Measurements from ENCODE around the gene CORIN. TPM values are rescaled to one million over a fixed set of nuclear protein-coding genes. Genes with fewer than 3 reads are reported as not detected.

Gene CORIN
- polyA plus RNA-seq, 1 of the 3 experiments (the other 2 are of a cell fraction), result 1.1 TPM

DNA sequence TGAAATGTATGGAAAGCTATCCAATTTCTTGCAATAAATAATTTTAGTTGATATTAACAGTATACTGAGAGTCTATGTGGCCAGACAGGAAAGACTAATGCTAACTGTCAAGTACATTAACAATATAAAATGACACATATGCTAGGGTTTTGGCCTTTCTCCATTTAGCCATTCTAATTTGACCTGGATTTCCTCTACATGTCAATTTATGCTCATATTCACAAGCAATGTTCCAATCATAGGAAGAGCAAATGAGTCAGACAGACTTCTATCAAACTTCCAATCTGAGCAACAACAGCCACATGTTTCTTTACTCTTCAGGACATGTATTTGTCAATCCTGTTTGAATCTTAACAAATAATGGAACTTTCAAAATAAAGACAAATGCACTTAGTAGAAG is 53.6 kb downstream of the CORIN start (continued):
- TF ChIP-seq, protein P1, sequence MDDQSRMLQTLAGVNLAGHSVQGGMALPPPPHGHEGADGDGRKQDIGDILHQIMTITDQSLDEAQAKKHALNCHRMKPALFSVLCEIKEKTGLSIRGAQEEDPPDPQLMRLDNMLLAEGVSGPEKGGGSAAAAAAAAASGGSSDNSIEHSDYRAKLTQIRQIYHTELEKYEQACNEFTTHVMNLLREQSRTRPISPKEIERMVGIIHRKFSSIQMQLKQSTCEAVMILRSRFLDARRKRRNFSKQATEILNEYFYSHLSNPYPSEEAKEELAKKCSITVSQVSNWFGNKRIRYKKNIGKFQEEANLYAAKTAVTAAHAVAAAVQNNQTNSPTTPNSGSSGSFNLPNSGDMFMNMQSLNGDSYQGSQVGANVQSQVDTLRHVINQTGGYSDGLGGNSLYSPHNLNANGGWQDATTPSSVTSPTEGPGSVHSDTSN (IDR thresholded peaks at IDR 0.05), result peak; percentile 72
- TF ChIP-seq TEAD4 (IDR thresholded peaks at IDR 0.05; ENCODE audit: borderline replicate concordance, insufficient read depth) (peak; percentile 33; the same call in 1 of the 2 replicates), ELF1 (IDR thresholded peaks at IDR 0.05) (no peak), RAD21 (IDR thresholded peaks at IDR 0.05; ENCODE audit: low read length) (no peak), TCF12 (IDR thresholded peaks at IDR 0.05) (peak; percentile 87)
- TF ChIP-seq, protein P2, sequence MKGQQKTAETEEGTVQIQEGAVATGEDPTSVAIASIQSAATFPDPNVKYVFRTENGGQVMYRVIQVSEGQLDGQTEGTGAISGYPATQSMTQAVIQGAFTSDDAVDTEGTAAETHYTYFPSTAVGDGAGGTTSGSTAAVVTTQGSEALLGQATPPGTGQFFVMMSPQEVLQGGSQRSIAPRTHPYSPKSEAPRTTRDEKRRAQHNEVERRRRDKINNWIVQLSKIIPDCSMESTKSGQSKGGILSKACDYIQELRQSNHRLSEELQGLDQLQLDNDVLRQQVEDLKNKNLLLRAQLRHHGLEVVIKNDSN (IDR thresholded peaks at IDR 0.05; ENCODE audit: borderline replicate concordance, low read depth), result no peak
- TF ChIP-seq, protein P3, sequence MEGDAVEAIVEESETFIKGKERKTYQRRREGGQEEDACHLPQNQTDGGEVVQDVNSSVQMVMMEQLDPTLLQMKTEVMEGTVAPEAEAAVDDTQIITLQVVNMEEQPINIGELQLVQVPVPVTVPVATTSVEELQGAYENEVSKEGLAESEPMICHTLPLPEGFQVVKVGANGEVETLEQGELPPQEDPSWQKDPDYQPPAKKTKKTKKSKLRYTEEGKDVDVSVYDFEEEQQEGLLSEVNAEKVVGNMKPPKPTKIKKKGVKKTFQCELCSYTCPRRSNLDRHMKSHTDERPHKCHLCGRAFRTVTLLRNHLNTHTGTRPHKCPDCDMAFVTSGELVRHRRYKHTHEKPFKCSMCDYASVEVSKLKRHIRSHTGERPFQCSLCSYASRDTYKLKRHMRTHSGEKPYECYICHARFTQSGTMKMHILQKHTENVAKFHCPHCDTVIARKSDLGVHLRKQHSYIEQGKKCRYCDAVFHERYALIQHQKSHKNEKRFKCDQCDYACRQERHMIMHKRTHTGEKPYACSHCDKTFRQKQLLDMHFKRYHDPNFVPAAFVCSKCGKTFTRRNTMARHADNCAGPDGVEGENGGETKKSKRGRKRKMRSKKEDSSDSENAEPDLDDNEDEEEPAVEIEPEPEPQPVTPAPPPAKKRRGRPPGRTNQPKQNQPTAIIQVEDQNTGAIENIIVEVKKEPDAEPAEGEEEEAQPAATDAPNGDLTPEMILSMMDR (IDR thresholded peaks at IDR 0.05), result no peak
- TF ChIP-seq, protein P4, sequence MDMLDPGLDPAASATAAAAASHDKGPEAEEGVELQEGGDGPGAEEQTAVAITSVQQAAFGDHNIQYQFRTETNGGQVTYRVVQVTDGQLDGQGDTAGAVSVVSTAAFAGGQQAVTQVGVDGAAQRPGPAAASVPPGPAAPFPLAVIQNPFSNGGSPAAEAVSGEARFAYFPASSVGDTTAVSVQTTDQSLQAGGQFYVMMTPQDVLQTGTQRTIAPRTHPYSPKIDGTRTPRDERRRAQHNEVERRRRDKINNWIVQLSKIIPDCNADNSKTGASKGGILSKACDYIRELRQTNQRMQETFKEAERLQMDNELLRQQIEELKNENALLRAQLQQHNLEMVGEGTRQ (IDR thresholded peaks at IDR 0.05; ENCODE audit: borderline replicate concordance, low read depth, low read length), result no peak

DNA sequence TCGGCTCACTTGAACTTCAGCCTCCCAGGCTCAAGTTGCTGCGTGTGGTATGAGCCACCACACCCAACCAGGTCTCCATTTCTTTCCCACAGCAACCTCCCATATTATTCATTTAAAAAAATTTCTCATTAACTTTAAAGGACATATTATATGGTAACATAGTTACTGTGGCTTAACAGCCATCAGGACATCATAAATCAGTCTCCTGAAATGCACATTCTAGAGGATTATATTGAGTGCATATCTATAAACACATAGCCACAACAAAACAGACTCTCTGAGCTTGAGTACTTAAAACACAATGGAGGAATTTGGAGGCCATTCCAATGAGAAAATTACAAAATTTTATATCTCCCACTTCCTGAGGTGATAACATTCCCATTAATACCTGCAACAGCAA is 61.5 kb downstream of the CORIN start:
- Histone ChIP-seq H3K4me3 (ENCODE audit: low read depth in 2 of 2, low read length in 1 of 2) (no peak overlapping the region), H3K9me3 (no peaks in the 10 kb centered on the region), H3K9me2 (no peaks in the 10 kb centered on the region), H3K27ac (ENCODE audit: low read depth in 2 of 2, low read length in 1 of 2) (no peak overlapping the region), H3K4me1 (ENCODE audit: control insufficient read depth in 1 of 2, insufficient read depth in 2 of 2, low read depth in 1 of 2, low read length in 1 of 2) (no peaks in the 10 kb centered on the region), H4K20me1 (ENCODE audit: insufficient read depth) (no peaks in the 10 kb centered on the region), H2AFZ (ENCODE audit: low read depth) (no peak overlapping the region), H3K36me3 (replicated peaks in 1 of 2; ENCODE audit: control insufficient read depth in 1 of 2, insufficient read depth in 2 of 2, low read length in 1 of 2) (no peaks in the 10 kb centered on the region), H3K9ac (no peak overlapping the region), H3K79me2 (ENCODE audit: insufficient read depth) (no peaks in the 10 kb centered on the region), H3K4me2 (no peak overlapping the region), H3F3A (replicated peaks; ENCODE audit: insufficient read depth) (no peaks in the 10 kb centered on the region), H3K27me3 (ENCODE audit: insufficient read depth) (no peaks in the 10 kb centered on the region)
- 61% methylated on average over 2 of the region's 2 CpGs for WGBS (ENCODE audit: low lambda C conversion rate)
- TF ChIP-seq RAD21 (IDR thresholded peaks at IDR 0.05; ENCODE audit: low read length), result no peak
- TF ChIP-seq, protein P5, sequence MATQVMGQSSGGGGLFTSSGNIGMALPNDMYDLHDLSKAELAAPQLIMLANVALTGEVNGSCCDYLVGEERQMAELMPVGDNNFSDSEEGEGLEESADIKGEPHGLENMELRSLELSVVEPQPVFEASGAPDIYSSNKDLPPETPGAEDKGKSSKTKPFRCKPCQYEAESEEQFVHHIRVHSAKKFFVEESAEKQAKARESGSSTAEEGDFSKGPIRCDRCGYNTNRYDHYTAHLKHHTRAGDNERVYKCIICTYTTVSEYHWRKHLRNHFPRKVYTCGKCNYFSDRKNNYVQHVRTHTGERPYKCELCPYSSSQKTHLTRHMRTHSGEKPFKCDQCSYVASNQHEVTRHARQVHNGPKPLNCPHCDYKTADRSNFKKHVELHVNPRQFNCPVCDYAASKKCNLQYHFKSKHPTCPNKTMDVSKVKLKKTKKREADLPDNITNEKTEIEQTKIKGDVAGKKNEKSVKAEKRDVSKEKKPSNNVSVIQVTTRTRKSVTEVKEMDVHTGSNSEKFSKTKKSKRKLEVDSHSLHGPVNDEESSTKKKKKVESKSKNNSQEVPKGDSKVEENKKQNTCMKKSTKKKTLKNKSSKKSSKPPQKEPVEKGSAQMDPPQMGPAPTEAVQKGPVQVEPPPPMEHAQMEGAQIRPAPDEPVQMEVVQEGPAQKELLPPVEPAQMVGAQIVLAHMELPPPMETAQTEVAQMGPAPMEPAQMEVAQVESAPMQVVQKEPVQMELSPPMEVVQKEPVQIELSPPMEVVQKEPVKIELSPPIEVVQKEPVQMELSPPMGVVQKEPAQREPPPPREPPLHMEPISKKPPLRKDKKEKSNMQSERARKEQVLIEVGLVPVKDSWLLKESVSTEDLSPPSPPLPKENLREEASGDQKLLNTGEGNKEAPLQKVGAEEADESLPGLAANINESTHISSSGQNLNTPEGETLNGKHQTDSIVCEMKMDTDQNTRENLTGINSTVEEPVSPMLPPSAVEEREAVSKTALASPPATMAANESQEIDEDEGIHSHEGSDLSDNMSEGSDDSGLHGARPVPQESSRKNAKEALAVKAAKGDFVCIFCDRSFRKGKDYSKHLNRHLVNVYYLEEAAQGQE (IDR thresholded peaks at IDR 0.05; ENCODE audit: low read depth, low read length), result no peak
- TF ChIP-seq RFX5 (IDR thresholded peaks at IDR 0.05; ENCODE audit: low read length), result no peak
- TF ChIP-seq, protein P6, sequence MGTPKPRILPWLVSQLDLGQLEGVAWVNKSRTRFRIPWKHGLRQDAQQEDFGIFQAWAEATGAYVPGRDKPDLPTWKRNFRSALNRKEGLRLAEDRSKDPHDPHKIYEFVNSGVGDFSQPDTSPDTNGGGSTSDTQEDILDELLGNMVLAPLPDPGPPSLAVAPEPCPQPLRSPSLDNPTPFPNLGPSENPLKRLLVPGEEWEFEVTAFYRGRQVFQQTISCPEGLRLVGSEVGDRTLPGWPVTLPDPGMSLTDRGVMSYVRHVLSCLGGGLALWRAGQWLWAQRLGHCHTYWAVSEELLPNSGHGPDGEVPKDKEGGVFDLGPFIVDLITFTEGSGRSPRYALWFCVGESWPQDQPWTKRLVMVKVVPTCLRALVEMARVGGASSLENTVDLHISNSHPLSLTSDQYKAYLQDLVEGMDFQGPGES (IDR thresholded peaks at IDR 0.05; ENCODE audit: low read depth, low read length), result no peak
- no peak for TF ChIP-seq GABPA (IDR thresholded peaks at IDR 0.05; ENCODE audit: low read depth)
- TF ChIP-seq SMC3 (IDR thresholded peaks at IDR 0.05; ENCODE audit: low read depth, low read length), result no peak
- TF ChIP-seq, protein P3 (IDR thresholded peaks at IDR 0.05), result no peak
- TF ChIP-seq JUND (IDR thresholded peaks at IDR 0.05), result no peak
- TF ChIP-seq, protein P1 (IDR thresholded peaks at IDR 0.05), result no peak
- TF ChIP-seq SIN3A (IDR thresholded peaks at IDR 0.05; ENCODE audit: borderline replicate concordance, low read depth, low read length), result no peak
- CTCF ChIA-PET, result interaction anchor here (1.0 to 2.0 kb wide), 3 partner anchors 32 to 70 kb away, joined by 3 to 11 read pairs (median 3); no protein-coding TSS in a partner anchor
- DNase-seq, result no peak
- POLR2A ChIA-PET, result no interaction called here

All from SK-N-SH (cell line).